HFFc6 (cell line): Measurements from ENCODE around the gene NCLN. TPM values are rescaled to one million over a fixed set of nuclear protein-coding genes. Genes with fewer than 3 reads are reported as not detected.
A peak's percentile ranks its signal among the peaks of the same experiment; 100 is the strongest.

Source experiments
- DNase-seq: peaks from one replicate; pipeline ENCODE4 v3.0.0-alpha.2; 2018
- H3K27ac Mint-ChIP-seq: 2 replicates; pipeline ENCODE4 v1.8.0; 2020; ENCODE audit warnings: mild to moderate bottlenecking, mixed read lengths
- H3K27me3 Mint-ChIP-seq: 2 replicates; pipeline ENCODE4 v1.8.0; 2021; ENCODE audit warnings: mild to moderate bottlenecking, moderate library complexity, mixed read lengths; ENCODE audit not compliant: insufficient read depth
- H3K36me3 Mint-ChIP-seq: 2 replicates; pipeline ENCODE4 v1.8.0; 2021; ENCODE audit warnings: low read depth, mixed read lengths
- H3K4me1 Mint-ChIP-seq: 2 replicates; pipeline ENCODE4 v1.8.0; 2020; ENCODE audit warnings: low read depth, mixed read lengths
- H3K4me3 Mint-ChIP-seq: 2 replicates; pipeline ENCODE4 v1.8.0; 2020; ENCODE audit warnings: mild to moderate bottlenecking, moderate library complexity, mixed read lengths
- H3K9me3 Mint-ChIP-seq: 2 replicates; pipeline ENCODE4 v1.8.0; 2020; ENCODE audit warnings: mild to moderate bottlenecking, mixed read lengths
- total RNA-seq, 6 experiments: library from RNA; stranded (reverse); fragmentation: NEBNext Ultra II Directional; extraction: Animal tissue kit (Norgen Biotek cat#: 25700); gene quantifications; 2 replicates in 1 of 6; 3 replicates in 5 of 6; pipeline ENCODE4 v1.2.3, GENCODE V29; 2021
- TF ChIP-seq, protein P1 (sequence below): fragments of 200-600 bp; sonication (generic); IDR thresholded peaks from 2 replicates; pipeline ENCODE4 v1.5.0; 2021; ENCODE audit warnings: antibody characterized with exemption, mild to moderate bottlenecking

The NCLN gene
- total RNA-seq, 6 experiments from 2014 or later = 98.1 to 130 (median 106) TPM

DNA sequence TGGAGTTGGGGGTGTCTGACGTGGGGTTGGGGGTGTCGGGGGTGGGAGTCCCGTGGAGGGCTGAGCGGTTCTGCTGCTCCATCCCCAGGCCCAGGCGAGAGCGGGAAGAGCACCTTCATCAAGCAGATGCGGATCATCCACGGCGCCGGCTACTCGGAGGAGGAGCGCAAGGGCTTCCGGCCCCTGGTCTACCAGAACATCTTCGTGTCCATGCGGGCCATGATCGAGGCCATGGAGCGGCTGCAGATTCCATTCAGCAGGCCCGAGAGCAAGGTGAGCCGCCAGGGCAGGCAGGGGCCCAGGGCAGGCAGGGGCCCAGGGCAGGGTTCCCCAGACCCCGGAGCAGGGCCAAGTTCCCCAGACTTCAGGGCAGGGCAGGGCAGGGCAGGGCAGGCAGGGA, 37.2 kb upstream of the NCLN start:
- no peak for DNase-seq
- H3K36me3 Mint-ChIP-seq = no peaks in the 10 kb centered on the region
- H3K27ac Mint-ChIP-seq = no peak overlapping the region
- no peaks in the 10 kb centered on the region for H3K4me1 Mint-ChIP-seq
- H3K27me3 Mint-ChIP-seq = no peaks in the 10 kb centered on the region
- H3K4me3 Mint-ChIP-seq = no peak overlapping the region
- no peaks in the 10 kb centered on the region for H3K9me3 Mint-ChIP-seq
- TF ChIP-seq, protein P1, sequence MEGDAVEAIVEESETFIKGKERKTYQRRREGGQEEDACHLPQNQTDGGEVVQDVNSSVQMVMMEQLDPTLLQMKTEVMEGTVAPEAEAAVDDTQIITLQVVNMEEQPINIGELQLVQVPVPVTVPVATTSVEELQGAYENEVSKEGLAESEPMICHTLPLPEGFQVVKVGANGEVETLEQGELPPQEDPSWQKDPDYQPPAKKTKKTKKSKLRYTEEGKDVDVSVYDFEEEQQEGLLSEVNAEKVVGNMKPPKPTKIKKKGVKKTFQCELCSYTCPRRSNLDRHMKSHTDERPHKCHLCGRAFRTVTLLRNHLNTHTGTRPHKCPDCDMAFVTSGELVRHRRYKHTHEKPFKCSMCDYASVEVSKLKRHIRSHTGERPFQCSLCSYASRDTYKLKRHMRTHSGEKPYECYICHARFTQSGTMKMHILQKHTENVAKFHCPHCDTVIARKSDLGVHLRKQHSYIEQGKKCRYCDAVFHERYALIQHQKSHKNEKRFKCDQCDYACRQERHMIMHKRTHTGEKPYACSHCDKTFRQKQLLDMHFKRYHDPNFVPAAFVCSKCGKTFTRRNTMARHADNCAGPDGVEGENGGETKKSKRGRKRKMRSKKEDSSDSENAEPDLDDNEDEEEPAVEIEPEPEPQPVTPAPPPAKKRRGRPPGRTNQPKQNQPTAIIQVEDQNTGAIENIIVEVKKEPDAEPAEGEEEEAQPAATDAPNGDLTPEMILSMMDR = no peak

DNA sequence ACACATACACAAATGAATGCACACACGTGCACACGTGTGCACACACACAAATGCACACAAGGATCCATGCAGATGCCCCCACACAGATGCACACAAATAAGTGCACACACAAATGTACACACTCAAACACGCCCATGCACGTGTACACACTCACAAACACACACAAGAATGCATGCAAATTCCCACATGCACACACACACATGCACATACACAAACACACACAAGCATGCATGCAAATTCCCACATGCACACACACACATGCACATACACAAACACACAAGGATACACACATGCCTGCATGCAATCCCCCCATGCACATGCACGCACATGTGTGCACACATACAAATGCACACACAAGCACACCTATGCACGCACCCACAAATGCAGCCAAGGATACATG, 36.6 kb upstream of the NCLN start:
- no peak overlapping the region for H3K4me3 Mint-ChIP-seq
- H3K27me3 Mint-ChIP-seq = no peaks in the 10 kb centered on the region
- H3K4me1 Mint-ChIP-seq = no peaks in the 10 kb centered on the region
- H3K27ac Mint-ChIP-seq = no peak overlapping the region
- TF ChIP-seq, protein P1 = no peak
- DNase-seq = no peak
- no peaks in the 10 kb centered on the region for H3K36me3 Mint-ChIP-seq
- no peaks in the 10 kb centered on the region for H3K9me3 Mint-ChIP-seq

GRCh38 chr19:3149526-3150505, 35.9 kb upstream of the NCLN start:
- H3K4me1 Mint-ChIP-seq = no peaks in the 10 kb centered on the region
- no peak for DNase-seq
- H3K4me3 Mint-ChIP-seq = no peak overlapping the region
- peaks cover 2% of the 10 kb centered on the region for H3K36me3 Mint-ChIP-seq
- no peaks in the 10 kb centered on the region for H3K9me3 Mint-ChIP-seq
- TF ChIP-seq, protein P1 = no peak
- H3K27me3 Mint-ChIP-seq = no peaks in the 10 kb centered on the region
- no peak overlapping the region for H3K27ac Mint-ChIP-seq

DNA sequence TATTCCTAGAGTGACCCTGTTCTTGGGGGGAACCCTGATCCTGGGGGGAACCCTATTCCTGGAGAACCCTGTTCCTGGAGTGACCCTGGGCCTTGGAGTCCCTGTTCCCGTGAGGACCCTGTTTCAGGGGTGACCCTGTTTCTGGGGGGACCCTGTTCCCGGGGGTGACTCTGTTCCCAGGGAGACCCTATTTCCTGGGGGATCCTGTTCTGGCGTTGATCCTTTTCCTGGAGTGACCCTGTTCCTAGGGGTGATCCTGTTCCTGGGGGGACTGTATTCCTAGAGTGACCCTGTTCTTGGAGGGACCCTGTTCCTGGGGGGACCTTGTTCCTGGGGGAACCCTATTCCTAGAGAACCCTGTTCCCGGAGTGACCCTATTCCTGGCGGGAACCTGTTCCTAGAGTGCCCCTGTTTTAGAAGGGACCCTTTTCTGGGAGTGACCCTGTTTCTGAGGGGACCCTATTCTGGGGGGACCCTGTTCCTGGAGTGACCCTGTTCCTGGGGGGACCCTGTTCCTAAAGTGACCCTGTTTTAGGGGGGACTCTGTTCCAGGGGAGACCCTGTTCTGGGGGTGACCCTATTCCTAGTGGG, 34.9 kb upstream of the NCLN start:
- H3K4me1 Mint-ChIP-seq = no peaks in the 10 kb centered on the region
- H3K4me3 Mint-ChIP-seq = no peak overlapping the region
- no peaks in the 10 kb centered on the region for H3K9me3 Mint-ChIP-seq
- no peak overlapping the region for H3K27ac Mint-ChIP-seq
- TF ChIP-seq, protein P1 = no peak
- peaks cover 5% of the 10 kb centered on the region for H3K36me3 Mint-ChIP-seq
- no peaks in the 10 kb centered on the region for H3K27me3 Mint-ChIP-seq
- no peak for DNase-seq

GRCh38 chr19:3151563-3152418, 33.9 kb upstream of the NCLN start:
- H3K4me1 Mint-ChIP-seq = no peaks in the 10 kb centered on the region
- H3K9me3 Mint-ChIP-seq = no peaks in the 10 kb centered on the region
- H3K4me3 Mint-ChIP-seq = no peak overlapping the region
- peaks cover 5% of the 10 kb centered on the region for H3K36me3 Mint-ChIP-seq
- no peaks in the 10 kb centered on the region for H3K27me3 Mint-ChIP-seq
- peak; percentile 53 for DNase-seq
- TF ChIP-seq, protein P1 = no peak
- no peak overlapping the region for H3K27ac Mint-ChIP-seq
